Uterus (tissue), 2 donors: ENCODE measurements around the gene PTPRZ1.

Experiments used
- CTCF ChIP-seq, 4 experiments: fragments of 200-600 bp in 2 of 4; fragments of 450-650 bp in 2 of 4; sonication (generic) in 2 of 4; IDR thresholded peaks; one replicate each; pipeline ENCODE4 v1.5.1; 2016 to 2019; ENCODE audit warnings: antibody characterized with exemption in 4 of 4, mild to moderate bottlenecking in 2 of 4, moderate library complexity in 1 of 4
- POLR2A ChIP-seq, 2 donors: fragments of 450-650 bp; IDR thresholded peaks; one replicate each; pipeline ENCODE4 v1.6.1; 2016; ENCODE audit warnings: antibody characterized with exemption in 2 of 2, mild to moderate bottlenecking in 1 of 2, moderate library complexity in 1 of 2

- TF ChIP-seq CTCF (IDR thresholded peaks at IDR 0.05) (no peak), POLR2A (IDR thresholded peaks at IDR 0.05) (no peak)
Observed at GRCh38 chr7:122070834-122071233, 197.9 kb downstream of the PTPRZ1 start.
